Pericardium fibroblast (primary cell): ENCODE data around the gene TBC1D23. TPM values are rescaled to one million over a fixed set of nuclear protein-coding genes. Genes with fewer than 3 reads are reported as not detected.

Experiments used
- total RNA-seq: library from RNA; depleted of rRNA; stranded (reverse); fragments of >200 nt; gene quantifications from 2 replicates; pipeline ENCODE4 v1.2.3, GENCODE V29; 2015

Gene TBC1D23
- 27.3 and 30.4 TPM in 2 replicates for total RNA-seq

DNA sequence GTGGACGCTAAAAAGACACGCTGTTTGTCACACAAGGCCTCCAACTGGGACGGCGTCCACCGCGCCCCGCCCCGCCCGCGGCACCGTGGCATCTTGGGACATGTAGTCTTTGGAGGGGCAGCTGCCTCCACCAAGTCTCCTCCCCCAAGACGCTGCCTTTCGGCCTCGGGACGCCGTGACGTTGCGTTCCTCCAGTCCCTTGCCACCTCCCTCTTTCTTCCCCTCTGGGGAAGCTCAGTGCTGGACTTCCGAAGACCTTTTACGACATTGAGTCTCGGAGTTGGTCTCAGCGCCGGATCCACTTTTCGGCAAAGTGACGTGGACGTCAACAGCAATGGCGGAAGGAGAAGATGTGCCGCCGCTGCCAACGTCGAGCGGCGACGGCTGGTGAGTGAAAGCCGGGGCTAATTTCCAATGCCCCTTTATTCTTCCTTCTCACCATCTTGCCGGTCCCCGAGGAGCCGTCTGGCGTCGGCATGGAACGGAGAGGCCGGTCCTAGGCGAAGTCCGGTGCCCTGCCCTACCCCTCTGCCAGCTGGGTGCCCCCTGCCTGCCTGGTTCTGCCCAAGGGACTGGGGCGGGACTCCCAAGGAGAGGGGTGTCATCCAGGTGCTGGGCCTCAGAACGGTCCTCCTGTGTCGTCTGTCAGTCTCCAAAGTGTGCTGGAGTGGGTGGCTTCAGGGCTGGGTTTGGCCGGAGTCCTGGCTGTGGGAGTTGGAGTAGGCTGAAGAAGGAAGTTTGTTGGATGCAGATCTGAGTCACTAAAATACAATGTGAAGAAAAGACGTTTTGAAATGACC is at the start of gene TBC1D23:
TSS of gene TBC1D23 (plus strand) at position 308 of the 800 bp plus-strand sequence. CDS start at position 335, 27 bp downstream.

DNA sequence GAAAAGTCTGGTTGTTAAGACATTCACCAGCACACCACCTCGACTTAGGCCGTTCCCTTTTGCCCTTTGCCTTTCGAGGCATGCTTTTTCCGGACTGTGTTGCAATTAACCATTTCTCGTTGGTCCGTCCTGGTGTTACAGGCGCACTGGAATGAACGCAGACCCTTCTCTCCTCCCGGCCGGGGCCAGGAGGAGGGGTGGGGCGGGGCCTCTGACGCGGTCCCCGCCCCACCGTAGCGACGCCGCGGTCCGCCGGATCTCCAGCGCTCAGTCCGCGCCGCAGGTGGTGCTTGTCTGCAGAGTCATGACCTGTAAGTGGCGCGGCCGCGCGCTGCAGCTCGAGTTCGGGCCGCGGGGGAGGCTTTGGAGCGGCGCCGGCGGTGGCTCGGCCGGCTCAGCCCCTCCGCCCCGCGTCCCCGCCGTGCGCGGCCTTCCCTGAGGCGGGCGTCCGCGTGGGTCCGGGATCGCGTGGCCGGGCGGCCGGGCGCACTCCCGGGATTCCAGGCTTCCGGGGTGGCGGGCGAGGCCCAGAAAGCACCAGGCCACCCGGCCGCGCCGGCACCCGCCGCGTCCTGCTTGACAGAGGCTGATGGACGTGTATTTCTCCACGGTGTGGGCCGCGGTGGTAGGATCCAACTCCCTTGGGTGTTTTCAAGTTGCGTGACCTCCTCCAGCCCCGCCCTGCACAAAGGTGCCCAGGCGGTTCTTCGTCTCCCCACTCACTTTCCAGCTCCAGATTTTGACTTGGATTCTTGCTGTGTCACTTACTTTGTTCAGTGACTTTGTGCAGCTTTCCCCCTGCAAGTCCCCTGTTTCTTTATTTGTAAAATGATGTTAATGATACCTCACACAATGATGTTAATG is 73.9 kb downstream of the TBC1D23 start, which contains the start of gene NIT2:
TSS of gene NIT2 (plus strand) at position 270 of the 864 bp plus-strand sequence. CDS start at position 305, 35 bp downstream.

Other genes starting within 250 kb of the TBC1D23 start
- 25.1 and 28.5 TPM in 2 replicates for gene FILIP1L, start 146.5 kb upstream of the TBC1D23 start, total RNA-seq
- gene NIT2, start 73.8 kb downstream of the TBC1D23 start, total RNA-seq: 40.0 and 44.5 TPM in 2 replicates
- 26.8 and 37.1 TPM in 2 replicates for gene TOMM70, start 140.1 kb downstream of the TBC1D23 start, total RNA-seq
- 2.6 and 3.1 TPM in 2 replicates for gene LNP1, start 140.5 kb downstream of the TBC1D23 start, total RNA-seq
- gene TMEM45A, start 231.6 kb downstream of the TBC1D23 start, total RNA-seq: 74.3 and 93.9 TPM in 2 replicates